Breast epithelium (tissue), 3 donors: ENCODE results near the gene TMPRSS5.

Source experiments
- POLR2AphosphoS5 ChIP-seq, 3 donors: sonication (generic); formaldehyde crosslinking; IDR thresholded peaks; one replicate each; pipeline ENCODE4 v1.6.1; 2017; ENCODE audit warnings: antibody characterized with exemption in 3 of 3
- TF ChIP-seq, protein P1 (sequence below), 3 donors: fragments of 450-650 bp; IDR thresholded peaks; one replicate each; pipeline ENCODE4 v1.5.1; 2016 to 2017; ENCODE audit warnings: antibody characterized with exemption in 3 of 3, mild to moderate bottlenecking in 3 of 3, moderate library complexity in 3 of 3

- TF ChIP-seq, protein P1, sequence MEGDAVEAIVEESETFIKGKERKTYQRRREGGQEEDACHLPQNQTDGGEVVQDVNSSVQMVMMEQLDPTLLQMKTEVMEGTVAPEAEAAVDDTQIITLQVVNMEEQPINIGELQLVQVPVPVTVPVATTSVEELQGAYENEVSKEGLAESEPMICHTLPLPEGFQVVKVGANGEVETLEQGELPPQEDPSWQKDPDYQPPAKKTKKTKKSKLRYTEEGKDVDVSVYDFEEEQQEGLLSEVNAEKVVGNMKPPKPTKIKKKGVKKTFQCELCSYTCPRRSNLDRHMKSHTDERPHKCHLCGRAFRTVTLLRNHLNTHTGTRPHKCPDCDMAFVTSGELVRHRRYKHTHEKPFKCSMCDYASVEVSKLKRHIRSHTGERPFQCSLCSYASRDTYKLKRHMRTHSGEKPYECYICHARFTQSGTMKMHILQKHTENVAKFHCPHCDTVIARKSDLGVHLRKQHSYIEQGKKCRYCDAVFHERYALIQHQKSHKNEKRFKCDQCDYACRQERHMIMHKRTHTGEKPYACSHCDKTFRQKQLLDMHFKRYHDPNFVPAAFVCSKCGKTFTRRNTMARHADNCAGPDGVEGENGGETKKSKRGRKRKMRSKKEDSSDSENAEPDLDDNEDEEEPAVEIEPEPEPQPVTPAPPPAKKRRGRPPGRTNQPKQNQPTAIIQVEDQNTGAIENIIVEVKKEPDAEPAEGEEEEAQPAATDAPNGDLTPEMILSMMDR (IDR thresholded peaks at IDR 0.05): no peak
- TF ChIP-seq POLR2AphosphoS5 (IDR thresholded peaks at IDR 0.05): no peak
Observed at GRCh38 chr11:113710989-113711388, 4.9 kb upstream of the TMPRSS5 start.
